Stimulated activated CD4-positive, alpha-beta T cell treated with anti-CD3 and anti-CD28 coated beads, Interleukin-2, amount 100 ng/mL, for 24 hours (primary cell): ENCODE results near the gene AUH.

ENCODE experiments used
- DNase-seq, 2 donors: peaks; one replicate each; pipeline ENCODE4 v3.0.0-alpha.2; 2020

The AUH gene

GRCh38 chr9:91185193-91185886, 176.4 kb downstream of the AUH start:
- no peak for DNase-seq

- DNase-seq = no peak
Measured at GRCh38 chr9:91182429-91183225, 179.1 kb downstream of the AUH start.

- DNase-seq = no peak
Measured at GRCh38 chr9:91181541-91181940, 180.2 kb downstream of the AUH start.

GRCh38 chr9:91180930-91181268, 180.8 kb downstream of the AUH start:
- no peak for DNase-seq

GRCh38 chr9:91180240-91180929, 181.3 kb downstream of the AUH start:
- DNase-seq = no peak

- DNase-seq = no peak
Measured at GRCh38 chr9:91179237-91180138, 182.2 kb downstream of the AUH start.

- DNase-seq = no peak
Measured at GRCh38 chr9:91178281-91179236, 183.2 kb downstream of the AUH start.

- DNase-seq = peak in 1 of 2 donors; percentile 65
Measured at GRCh38 chr9:91177661-91178280, 183.9 kb downstream of the AUH start.

GRCh38 chr9:91177081-91177480, 184.6 kb downstream of the AUH start:
- DNase-seq = no peak

GRCh38 chr9:91176426-91176825, 185.3 kb downstream of the AUH start:
- no peak for DNase-seq

- no peak for DNase-seq
Measured at GRCh38 chr9:91174772-91175171, 186.9 kb downstream of the AUH start.

- DNase-seq = no peak
Measured at GRCh38 chr9:91172329-91172728, 189.4 kb downstream of the AUH start.

- DNase-seq = no peak
Measured at GRCh38 chr9:91170951-91171350, 190.8 kb downstream of the AUH start.

- DNase-seq = no peak
Measured at GRCh38 chr9:91166796-91167366, 194.8 kb downstream of the AUH start.

- peak; percentile 71 to 74 for DNase-seq
Measured at GRCh38 chr9:91164724-91165520, 196.8 kb downstream of the AUH start.
